Astrocyte of the cerebellum (primary cell): ENCODE results near the gene SDHAF1.
A peak's percentile ranks its signal among the peaks of the same experiment; 100 is the strongest.

Experiments
- DNase-seq: peaks from one replicate; pipeline ENCODE4 v3.0.0-alpha.2; 2011; ENCODE audit warnings: low read depth
- H3K4me3 ChIP-seq: 2 replicates; pipeline ENCODE4 v1.5.1; 2011; ENCODE audit warnings: mild to moderate bottlenecking, low read depth, low read length, moderate library complexity
- in situ Hi-C: cut with HindIII; loops from 2 replicates; pipeline ENCODE4 v1.10.0; 2017; ENCODE audit warnings: low sequenced_read_pairs
- TF ChIP-seq, protein P1 (sequence below): IDR thresholded peaks from 2 replicates; pipeline ENCODE4 v1.5.1; 2012; ENCODE audit warnings: low read length, low read depth, moderate library complexity, mild to moderate bottlenecking; ENCODE audit errors: missing control alignments

The SDHAF1 gene

DNA sequence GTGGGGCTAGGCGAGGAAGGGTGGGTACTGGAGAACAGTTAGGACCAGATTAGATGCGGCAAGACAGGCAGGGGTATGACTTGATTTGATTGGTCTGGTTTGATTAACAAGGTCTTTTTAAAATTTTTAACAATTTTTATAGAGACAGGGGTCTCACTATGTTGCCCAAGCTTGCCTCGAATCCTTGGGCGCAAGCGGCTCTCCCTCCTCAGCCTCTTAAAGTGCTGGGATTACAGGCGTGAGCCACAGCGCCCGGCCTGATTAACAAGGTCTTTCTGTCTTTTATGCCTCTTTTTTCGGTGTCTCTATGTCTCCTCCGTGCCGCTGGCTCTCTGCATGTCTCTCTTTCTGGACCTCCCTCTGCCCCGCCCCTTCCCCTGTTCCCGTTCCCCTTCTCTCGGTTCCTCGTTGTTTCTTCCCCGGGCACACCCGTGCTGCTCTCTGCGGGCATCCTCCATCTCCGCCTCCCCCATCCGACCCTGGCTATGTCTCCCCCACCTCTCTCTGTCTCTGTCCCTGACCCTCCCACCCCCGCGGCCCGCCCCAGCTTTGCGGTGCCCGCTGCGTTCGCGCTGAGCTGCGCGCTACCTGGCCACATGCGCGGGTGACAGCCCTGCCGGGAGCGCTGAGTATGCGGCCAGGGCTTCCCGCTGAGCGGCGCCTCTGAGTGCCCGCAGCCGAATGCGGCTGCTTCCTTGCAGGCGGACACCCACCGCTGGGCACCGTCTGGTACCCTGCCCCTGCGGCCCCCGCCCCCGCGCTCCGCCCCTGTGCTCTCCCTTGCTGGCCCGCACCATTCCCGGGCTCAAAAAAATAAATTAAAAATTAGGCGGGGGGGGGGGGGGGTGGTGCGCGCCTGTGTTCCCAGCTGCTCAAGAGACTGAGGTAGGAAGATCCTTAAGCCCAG lies 8.1 kb upstream of the SDHAF1 start:
- TF ChIP-seq, protein P1, sequence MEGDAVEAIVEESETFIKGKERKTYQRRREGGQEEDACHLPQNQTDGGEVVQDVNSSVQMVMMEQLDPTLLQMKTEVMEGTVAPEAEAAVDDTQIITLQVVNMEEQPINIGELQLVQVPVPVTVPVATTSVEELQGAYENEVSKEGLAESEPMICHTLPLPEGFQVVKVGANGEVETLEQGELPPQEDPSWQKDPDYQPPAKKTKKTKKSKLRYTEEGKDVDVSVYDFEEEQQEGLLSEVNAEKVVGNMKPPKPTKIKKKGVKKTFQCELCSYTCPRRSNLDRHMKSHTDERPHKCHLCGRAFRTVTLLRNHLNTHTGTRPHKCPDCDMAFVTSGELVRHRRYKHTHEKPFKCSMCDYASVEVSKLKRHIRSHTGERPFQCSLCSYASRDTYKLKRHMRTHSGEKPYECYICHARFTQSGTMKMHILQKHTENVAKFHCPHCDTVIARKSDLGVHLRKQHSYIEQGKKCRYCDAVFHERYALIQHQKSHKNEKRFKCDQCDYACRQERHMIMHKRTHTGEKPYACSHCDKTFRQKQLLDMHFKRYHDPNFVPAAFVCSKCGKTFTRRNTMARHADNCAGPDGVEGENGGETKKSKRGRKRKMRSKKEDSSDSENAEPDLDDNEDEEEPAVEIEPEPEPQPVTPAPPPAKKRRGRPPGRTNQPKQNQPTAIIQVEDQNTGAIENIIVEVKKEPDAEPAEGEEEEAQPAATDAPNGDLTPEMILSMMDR: no peak
- in situ Hi-C loops: no loop called here
- H3K4me3 ChIP-seq: peak overlapping the region; percentile 34
- no peak for DNase-seq

DNA sequence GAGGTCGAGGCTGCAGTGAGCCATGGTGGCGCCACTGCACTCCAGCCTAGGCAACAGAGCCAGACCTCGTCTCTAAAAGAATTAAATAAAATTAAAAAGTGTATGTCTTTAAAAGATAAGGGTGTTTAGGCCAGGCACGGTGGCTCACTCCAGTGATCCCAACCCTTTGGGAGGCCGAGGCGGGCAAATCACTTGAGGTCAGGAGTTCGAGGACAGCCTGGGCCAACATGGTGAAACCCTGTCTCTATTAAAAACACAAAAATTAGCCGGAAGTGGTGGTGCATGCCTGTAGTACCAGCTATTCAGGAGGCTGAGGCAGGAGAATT lies 7.5 kb upstream of the SDHAF1 start:
- no peak overlapping the region for H3K4me3 ChIP-seq
- in situ Hi-C loops: no loop called here
- DNase-seq: no peak
- TF ChIP-seq, protein P1: no peak

DNA sequence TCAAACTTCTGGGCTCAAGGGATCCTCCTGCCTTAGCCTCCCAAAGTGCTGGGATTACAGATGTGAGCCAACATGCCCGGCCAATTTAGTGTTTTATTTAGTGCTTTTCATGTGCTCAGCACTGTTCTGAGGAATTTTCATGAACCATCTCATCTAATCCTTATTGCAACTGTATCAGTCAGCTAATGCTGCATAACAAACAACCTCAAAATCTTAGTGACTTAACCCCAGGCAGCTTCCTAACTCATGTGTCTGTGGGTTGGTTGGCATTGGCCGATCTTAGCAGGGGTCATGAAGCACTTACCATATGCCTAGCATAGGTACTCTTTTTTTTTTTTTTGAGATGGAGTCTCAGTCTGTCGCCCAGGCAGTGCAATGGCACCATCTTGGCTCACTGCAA lies 6.2 kb upstream of the SDHAF1 start:
- TF ChIP-seq, protein P1: no peak

DNA sequence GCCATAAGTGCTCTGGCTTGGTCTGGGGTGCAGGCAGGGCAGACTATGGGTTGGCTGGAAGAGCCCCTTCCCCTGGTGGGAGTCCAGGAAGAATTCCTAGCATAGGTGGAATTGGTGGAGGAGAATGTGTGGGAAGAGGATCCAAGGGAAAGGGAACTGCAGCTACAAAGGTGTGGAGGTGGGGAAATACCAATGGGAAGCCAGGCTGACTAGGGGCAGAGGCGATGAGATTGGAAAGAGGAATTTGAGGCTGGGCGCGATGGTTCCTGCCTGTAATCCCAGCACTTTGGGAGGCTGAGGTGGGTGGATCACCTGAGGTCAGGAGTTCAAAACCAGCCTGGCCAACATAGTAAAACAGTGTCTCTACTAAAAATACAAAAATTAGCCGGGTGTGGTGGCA lies 4.8 kb upstream of the SDHAF1 start:
- TF ChIP-seq, protein P1: no peak
- in situ Hi-C loops: no loop called here
- H3K4me3 ChIP-seq: no peak overlapping the region
- no peak for DNase-seq

More for the DNA sequence above, 6.2 kb upstream of the SDHAF1 start:
- DNase-seq: no peak
- no peak overlapping the region for H3K4me3 ChIP-seq
- in situ Hi-C loops: no loop called here

DNA sequence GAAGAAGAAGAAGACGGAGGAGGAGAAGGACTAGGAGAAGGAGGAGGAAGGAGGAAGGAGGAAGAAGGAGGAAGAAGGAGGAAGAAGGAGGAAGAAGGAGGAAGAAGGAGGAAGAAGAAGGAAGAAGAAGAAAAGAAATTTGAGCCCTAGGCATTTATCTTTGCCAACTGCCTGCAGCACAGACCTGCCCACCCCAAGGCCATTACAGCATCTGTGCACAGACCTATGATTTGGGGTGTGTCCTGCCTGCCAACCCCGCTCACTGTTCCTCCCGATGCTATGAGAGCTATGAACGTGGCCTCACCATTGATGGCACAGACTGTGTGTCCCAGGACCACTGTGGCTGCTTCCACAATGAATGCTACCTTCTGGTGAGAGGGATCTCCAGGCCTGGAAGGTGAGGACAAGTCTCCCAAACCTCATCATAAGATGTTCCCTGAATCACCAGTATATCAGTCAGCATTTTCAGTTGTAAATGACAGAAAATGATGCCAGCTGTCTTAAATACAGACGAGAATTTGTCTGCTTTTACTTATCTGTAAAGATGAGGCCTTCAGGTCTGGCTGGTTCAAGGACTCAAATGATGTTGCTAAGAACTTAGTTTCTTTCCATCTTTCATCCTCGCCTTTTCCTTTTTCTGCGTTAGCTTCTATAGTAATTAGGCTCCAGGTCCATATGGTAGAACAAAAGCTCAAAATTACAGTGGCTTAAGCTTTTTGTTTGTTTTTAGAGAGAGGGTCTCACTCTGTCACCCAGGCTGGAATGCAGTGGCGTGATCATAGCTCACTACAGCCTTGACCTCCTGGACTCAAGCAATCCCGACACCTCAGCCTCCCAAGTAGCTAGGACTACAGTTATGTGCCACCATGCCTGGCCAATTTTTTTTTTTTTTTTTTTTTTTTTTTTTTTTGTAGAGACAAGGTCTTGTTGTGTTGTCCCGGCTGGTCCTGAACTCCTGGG lies 3.9 kb upstream of the SDHAF1 start:
- DNase-seq: no peak
- no peak overlapping the region for H3K4me3 ChIP-seq
- in situ Hi-C loops: no loop called here
- TF ChIP-seq, protein P1: no peak

DNA sequence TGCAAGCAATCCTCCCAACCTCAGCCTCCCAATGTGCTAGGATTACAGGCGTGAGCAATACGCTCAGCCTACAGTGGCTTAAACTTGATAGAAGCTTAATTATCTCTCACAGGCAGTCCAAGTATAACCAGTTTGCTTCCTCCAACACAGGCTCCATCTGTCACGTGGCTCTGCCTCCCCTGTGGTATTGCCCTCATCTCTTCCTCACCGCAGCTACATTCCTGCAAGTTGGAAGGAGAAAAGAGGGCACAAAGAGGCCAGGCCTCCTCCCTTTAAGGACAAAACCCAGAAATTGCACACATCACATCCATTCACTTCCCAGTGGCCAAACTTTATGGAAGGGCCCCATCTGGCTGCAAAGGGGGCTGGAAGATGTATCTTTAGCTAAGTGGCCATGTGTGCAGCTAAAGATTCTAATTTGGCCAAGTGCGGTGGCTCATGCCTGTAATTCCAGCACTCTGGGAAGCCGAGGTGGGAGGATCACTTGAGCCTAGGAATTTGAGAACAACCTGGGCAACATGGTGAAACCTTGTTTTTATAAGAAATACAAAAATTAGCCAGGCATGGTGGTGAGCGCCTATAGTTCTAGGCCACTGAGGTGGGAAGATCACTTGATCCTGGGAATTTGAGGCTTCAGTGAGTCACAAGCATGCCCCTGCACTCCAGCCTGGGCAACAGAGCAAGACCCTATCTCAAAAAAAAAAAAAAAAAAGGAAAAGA lies 3.1 kb upstream of the SDHAF1 start:
- H3K4me3 ChIP-seq: no peak overlapping the region
- in situ Hi-C loops: no loop called here
- DNase-seq: no peak
- TF ChIP-seq, protein P1: no peak
